GM12864 (cell line): Measurements from ENCODE around the gene ERLEC1.
"Not testable (repeated sequence)": the region's sequence is repeated elsewhere in the genome, so short reads cannot be mapped to it uniquely, and the experiment has no call there.

Source experiments
- DNase-seq: peaks from one replicate; pipeline ENCODE4 v3.0.0-alpha.2; 2011; ENCODE audit warnings: low read depth
- H3K4me3 ChIP-seq: 2 replicates; pipeline ENCODE4 v1.5.1; 2011; ENCODE audit warnings: mild to moderate bottlenecking, low read depth, low read length, control low read depth
- CTCF ChIP-seq: IDR thresholded peaks from 2 replicates; pipeline ENCODE4 v1.5.1; 2011; ENCODE audit warnings: low read depth, mild to moderate bottlenecking, moderate library complexity, low read length, control low read depth, inconsistent platforms; ENCODE audit errors: missing control alignments

ERLEC1 gene

GRCh38 chr2:53848062-53848461 lies 61.2 kb downstream of the ERLEC1 start:
- no peak for DNase-seq
- TF ChIP-seq CTCF: no peak

GRCh38 chr2:53851052-53851757 lies 64.4 kb downstream of the ERLEC1 start:
- H3K4me3 ChIP-seq, DNase-seq: not testable (repeated sequence)

More at GRCh38 chr2:53848062-53848461, 61.2 kb downstream of the ERLEC1 start:
- no peak overlapping the region for H3K4me3 ChIP-seq

GRCh38 chr2:53852532-53852931 lies 65.7 kb downstream of the ERLEC1 start:
- H3K4me3 ChIP-seq: no peak overlapping the region
- TF ChIP-seq CTCF: no peak
- DNase-seq: no peak

- DNase-seq: no peak
- TF ChIP-seq CTCF: no peak
- no peak overlapping the region for H3K4me3 ChIP-seq
Observed at GRCh38 chr2:53854678-53855077, 67.8 kb downstream of the ERLEC1 start.

GRCh38 chr2:53856272-53856671 lies 69.4 kb downstream of the ERLEC1 start:
- no peak overlapping the region for H3K4me3 ChIP-seq
- TF ChIP-seq CTCF: no peak
- DNase-seq: no peak

GRCh38 chr2:53859206-53860181 lies 72.7 kb downstream of the ERLEC1 start, which contains the start of gene GPR75:
TSS of gene GPR75 (minus strand) at chr2:53859967. CDS start at chr2:53854756, 5,211 bp downstream.
- no peak for DNase-seq
- H3K4me3 ChIP-seq: no peak within 1 kb of the TSS
- TF ChIP-seq CTCF: no peak

GRCh38 chr2:53861824-53862223 lies 75.0 kb downstream of the ERLEC1 start:
- no peak for DNase-seq
- no peak for TF ChIP-seq CTCF
- no peak overlapping the region for H3K4me3 ChIP-seq
